HCT116 (cell line): ENCODE measurements around the gene RSRC1. TPM values are rescaled to one million over a fixed set of nuclear protein-coding genes. Genes with fewer than 3 reads are reported as not detected.
"Not testable (repeated sequence)": the region's sequence is repeated elsewhere in the genome, so short reads cannot be mapped to it uniquely, and the experiment has no call there.

Experiments used
- ATAC-seq: fragments of 200-7000 bp; cut with Tn5 transposase; 2 replicates; pipeline ENCODE4 v1.9.1; 2020; ENCODE audit warnings: mild to moderate bottlenecking, moderate library complexity
- BruUV-seq: library from RNA; stranded (reverse); fragments of 400-500 nt; replicated peaks from 2 replicates; lab custom pipeline; 2021; lab: Mats Ljungman, UMichigan
- CTCF ChIA-PET: fragments of 300-600 bp; sonication (Branson Sonifier 250); formaldehyde crosslinking; loops from one replicate; lab custom pipeline; 2021; ENCODE audit warnings: antibody characterized with exemption; lab: Charles Lee
- POLR2A ChIA-PET: fragments of 300-600, 350-600 bp; sonication (Branson Sonifier 250); formaldehyde crosslinking; loops from one replicate; lab custom pipeline; 2021; ENCODE audit warnings: antibody characterized with exemption; lab: Charles Lee
- RAD21 ChIA-PET, 2 experiments: fragments of 300-600 bp; sonication (Branson Sonifier 250); formaldehyde crosslinking; loops; one replicate each; lab custom pipeline; 2023; ENCODE audit warnings: low total read pairs in 2 of 2; ENCODE audit not compliant: uncharacterized antibody in 2 of 2, unreplicated experiment in 2 of 2, low non-redundant PET in 1 of 2; lab: Charles Lee
- DNase-seq: peaks from one replicate; pipeline ENCODE4 v3.0.0-alpha.2; 2010; ENCODE audit warnings: low read depth, low spot score
- H2AFZ ChIP-seq: fragments of 200-600 bp; shearing (Covaris generic), sonication (generic); 2 replicates; pipeline ENCODE4 v1.6.1; 2017; ENCODE audit warnings: low read depth, mixed run types, mixed read lengths, antibody characterized with exemption, low read length; ENCODE audit not compliant: poor library complexity, severe bottlenecking
- H3K27ac ChIP-seq: 2 replicates; pipeline ENCODE4 v1.5.1; 2012; ENCODE audit warnings: low read depth, low read length
- H3K27me3 ChIP-seq: fragments of 200-600 bp; sonication (generic); 2 replicates; pipeline ENCODE4 v1.6.1; 2016; ENCODE audit warnings: mixed run types, low read length, mixed read lengths; ENCODE audit not compliant: insufficient read depth
- H3K36me3 ChIP-seq, 2 experiments: fragments of 200-500 bp in 1 of 2; fragments of 200-600 bp in 1 of 2; sonication (Bioruptor generic) in 1 of 2; sonication (generic) in 1 of 2; 2 replicates each; pipeline versions ENCODE4 v1.5.1 to v1.6.1; 2014 to 2016; ENCODE audit warnings: low read length in 2 of 2, inconsistent platforms in 1 of 2, mixed read lengths in 1 of 2, mixed run types in 1 of 2; ENCODE audit not compliant: insufficient read depth in 2 of 2, control insufficient read depth in 1 of 2
- H3K4me1 ChIP-seq, 2 experiments: fragments of 200-600 bp in 1 of 2; sonication (generic) in 1 of 2; 2 replicates each; pipeline versions ENCODE4 v1.5.1 to v1.6.1; 2012 to 2017; ENCODE audit warnings: low read length in 2 of 2, inconsistent platforms in 1 of 2, mild to moderate bottlenecking in 1 of 2, mixed read lengths in 1 of 2, mixed run types in 1 of 2, moderate library complexity in 1 of 2; ENCODE audit not compliant: insufficient read depth in 2 of 2, control insufficient read depth in 1 of 2
- H3K4me2 ChIP-seq: fragments of 200-600 bp; sonication (generic); 2 replicates; pipeline ENCODE4 v1.6.1; 2017; ENCODE audit warnings: mixed run types, low read length, mixed read lengths
- H3K4me3 ChIP-seq, 2 experiments: fragments of 200-600 bp in 1 of 2; sonication (generic) in 1 of 2; replicated peaks in 1 of 2; 2 replicates each; pipeline ENCODE4 v1.5.1; 2011 to 2016; ENCODE audit warnings: low read length in 2 of 2, control low read depth in 1 of 2, low read depth in 1 of 2, mild to moderate bottlenecking in 1 of 2, mixed read lengths in 1 of 2, mixed run types in 1 of 2
- H3K79me2 ChIP-seq: fragments of 200-600 bp; sonication (generic); 2 replicates; pipeline ENCODE4 v1.6.1; 2017; ENCODE audit warnings: mild to moderate bottlenecking, mixed run types, low read length, moderate library complexity, mixed read lengths; ENCODE audit not compliant: insufficient read depth
- H3K9ac ChIP-seq: fragments of 200-600 bp; sonication (generic); 2 replicates; pipeline ENCODE4 v1.6.1; 2016; ENCODE audit warnings: low read length, mixed read lengths
- H3K9me2 ChIP-seq: fragments of 200-600 bp; sonication (generic), shearing (Covaris generic); 2 replicates; pipeline ENCODE4 v1.6.1; 2017; ENCODE audit warnings: mixed run types, mild to moderate bottlenecking, moderate library complexity; ENCODE audit not compliant: insufficient read depth
- H3K9me3 ChIP-seq, 2 experiments: fragments of 200-500 bp in 1 of 2; fragments of 200-600 bp in 1 of 2; sonication (Bioruptor generic) in 1 of 2; sonication (generic) in 1 of 2; 2 replicates each; pipeline ENCODE4 v1.6.1; 2014 to 2017; ENCODE audit warnings: low read length in 2 of 2, mixed read lengths in 2 of 2, inconsistent platforms in 1 of 2, low read depth in 1 of 2, mild to moderate bottlenecking in 1 of 2, mixed run types in 1 of 2, moderate library complexity in 1 of 2; ENCODE audit not compliant: control insufficient read depth in 1 of 2, insufficient read depth in 1 of 2
- H4K20me1 ChIP-seq: fragments of 200-600 bp; sonication (generic), shearing (Covaris generic); 2 replicates; pipeline ENCODE4 v1.6.1; 2017; ENCODE audit warnings: mixed run types, mild to moderate bottlenecking, moderate library complexity; ENCODE audit not compliant: insufficient read depth
- ATF3 ChIP-seq: IDR thresholded peaks from 2 replicates; pipeline ENCODE4 v1.6.1; 2012
- EGR1 ChIP-seq: IDR thresholded peaks from 2 replicates; pipeline ENCODE4 v1.6.1; 2012; ENCODE audit warnings: low read depth
- EZH2 ChIP-seq: fragments of 200-600 bp; sonication (generic); IDR thresholded peaks from 2 replicates; pipeline ENCODE4 v1.6.1; 2017; ENCODE audit warnings: antibody characterized with exemption, mixed run types
- EZH2phosphoT487 ChIP-seq: fragments of 200-600 bp; IDR thresholded peaks from 2 replicates; pipeline ENCODE4 v1.6.1; 2018; ENCODE audit warnings: antibody characterized with exemption, borderline replicate concordance
- FOSL1 ChIP-seq: IDR thresholded peaks from 2 replicates; pipeline ENCODE4 v1.6.1; 2012; ENCODE audit warnings: low read depth
- JUND ChIP-seq: IDR thresholded peaks from 2 replicates; pipeline ENCODE4 v1.6.1; 2012
- POLR2AphosphoS5 ChIP-seq: IDR thresholded peaks from 2 replicates; pipeline ENCODE4 v1.6.1; 2011; ENCODE audit warnings: mild to moderate bottlenecking, low read depth, low read length, moderate library complexity
- RAD21 ChIP-seq: IDR thresholded peaks from 2 replicates; pipeline ENCODE4 v1.6.1; 2012; ENCODE audit warnings: low read depth, mild to moderate bottlenecking
- REST ChIP-seq: IDR thresholded peaks from 2 replicates; pipeline ENCODE4 v1.6.1; 2012; ENCODE audit warnings: low read depth
- TCF7L2 ChIP-seq: IDR thresholded peaks from 2 replicates; pipeline ENCODE4 v1.7.0; 2011; ENCODE audit warnings: borderline replicate concordance, inconsistent platforms; ENCODE audit not compliant: insufficient read depth, insufficient read length; ENCODE audit errors: extremely low read depth
- YY1 ChIP-seq: IDR thresholded peaks from 2 replicates; pipeline ENCODE4 v1.6.1; 2011; ENCODE audit warnings: low read length, low read depth, moderate library complexity, mild to moderate bottlenecking; ENCODE audit not compliant: insufficient replicate concordance; ENCODE audit errors: extremely low read depth
- ZFX ChIP-seq: fragments of 450-650 bp; IDR thresholded peaks from 2 replicates; pipeline ENCODE4 v1.6.1; 2017
- intact Hi-C: fragments of 100-400 bp; cut with micrococcal nuclease; formaldehyde crosslinking; loops from 2 replicates; pipeline ENCODE4 v1.10.0; 2022
- total RNA-seq: library from RNA; stranded (reverse); gene quantifications from one replicate; pipeline ENCODE4 v1.2.1, GENCODE V29; 2021; ENCODE audit not compliant: unreplicated experiment

Gene RSRC1
- total RNA-seq, 1 experiment from 2014 or later: 37.1 TPM

GRCh38 chr3:158339638-158340037 lies 229.7 kb downstream of the RSRC1 start:
- ChIA-PET RAD21 (no interaction called here), CTCF (no interaction called here)
- Histone ChIP-seq H3K36me3 (no peaks in the 10 kb centered on the region), H3K4me3 (no peak overlapping the region), H3K79me2 (no peaks in the 10 kb centered on the region), H3K9me3 (no peaks in the 10 kb centered on the region), H3K27ac (no peak overlapping the region), H4K20me1 (no peaks in the 10 kb centered on the region), H3K9me2 (no peaks in the 10 kb centered on the region), H3K9ac (no peak overlapping the region), H2AFZ (no peak overlapping the region), H3K4me2 (no peak overlapping the region)
- BruUV-seq: no TSS peak
- no peak for DNase-seq
- ATAC-seq: no peak
- TF ChIP-seq POLR2AphosphoS5: no peak
- TF ChIP-seq, all 23 proteins: peak for 0
- intact Hi-C loops: no loop called here
- Histone ChIP-seq H3K27me3 (no peaks in the 10 kb centered on the region), H3K4me1 (no peaks in the 10 kb centered on the region)
- POLR2A ChIA-PET: no interaction called here

- H3K9ac ChIP-seq, DNase-seq, H3K79me2 ChIP-seq, RAD21 ChIA-PET, H3K27me3 ChIP-seq, H3K9me2 ChIP-seq, CTCF ChIA-PET, POLR2A ChIA-PET, ATAC-seq, H3K27ac ChIP-seq, H3K4me1 ChIP-seq, H3K4me2 ChIP-seq, H3K4me3 ChIP-seq, H2AFZ ChIP-seq, H3K9me3 ChIP-seq, H3K36me3 ChIP-seq, intact Hi-C loops, BruUV-seq, H4K20me1 ChIP-seq: not testable (repeated sequence)
Observed at GRCh38 chr3:158340951-158341350, 231.1 kb downstream of the RSRC1 start.

GRCh38 chr3:158347966-158348365 lies 238.1 kb downstream of the RSRC1 start:
- H3K4me3 ChIP-seq: no peak overlapping the region
- ChIA-PET CTCF (no interaction called here), RAD21 (no interaction called here), POLR2A (no interaction called here)
- H3K4me2 ChIP-seq: no peak overlapping the region
- no peak for ATAC-seq
- H3K9ac ChIP-seq: no peak overlapping the region
- intact Hi-C loops: no loop called here
- no peaks in the 10 kb centered on the region for H3K9me2 ChIP-seq
- H3K36me3 ChIP-seq: no peaks in the 10 kb centered on the region
- no peaks in the 10 kb centered on the region for H3K79me2 ChIP-seq
- no peaks in the 10 kb centered on the region for H3K9me3 ChIP-seq
- no TSS peak for BruUV-seq
- H3K27ac ChIP-seq: no peak overlapping the region
- H3K27me3 ChIP-seq: no peaks in the 10 kb centered on the region
- no peak for DNase-seq
- H4K20me1 ChIP-seq: no peaks in the 10 kb centered on the region
- H3K4me1 ChIP-seq: no peaks in the 10 kb centered on the region
- no peak overlapping the region for H2AFZ ChIP-seq
- TF ChIP-seq FOSL1 (no peak), TCF7L2 (no peak), ZFX (no peak), JUND (no peak), RAD21 (no peak), ATF3 (no peak), EZH2phosphoT487 (no peak), POLR2AphosphoS5 (no peak), EZH2 (no peak), EGR1 (no peak), YY1 (no peak), REST (no peak)
